OCI-LY3 (cell line): ENCODE results near the gene HBG1.

Experiments
- EZH2phosphoT487 ChIP-seq: fragments of 200-600 bp; shearing (Covaris generic); IDR thresholded peaks from 2 replicates; pipeline ENCODE4 v1.6.1; 2018; ENCODE audit warnings: antibody characterized with exemption, mixed run types, low read depth
- TF ChIP-seq, protein P1 (sequence below): fragments of 200-600, 300-600 bp; sonication (generic); IDR thresholded peaks from 2 replicates; pipeline ENCODE4 v1.5.1; 2014; ENCODE audit warnings: antibody characterized with exemption, low read length, low read depth

DNA sequence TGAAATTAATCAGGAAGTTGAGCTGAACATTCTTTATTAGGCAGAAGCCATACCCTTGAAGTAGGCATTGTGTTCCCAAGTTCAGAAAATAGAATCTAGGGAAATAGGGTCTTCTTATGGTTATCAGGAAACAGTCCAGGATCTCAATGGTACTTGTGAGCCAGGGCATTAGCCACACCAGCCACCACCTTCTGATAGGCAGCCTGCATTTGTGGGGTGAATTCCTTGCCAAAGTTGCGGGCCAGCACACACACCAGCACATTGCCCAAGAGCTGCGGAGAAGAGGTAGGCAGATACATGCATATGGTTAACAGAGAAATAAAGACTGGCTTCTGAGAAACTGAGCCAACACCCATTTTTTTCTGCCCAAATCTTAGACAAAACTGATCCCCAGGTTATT lies 16.8 kb downstream of the HBG1 start:
- TF ChIP-seq, protein P1, sequence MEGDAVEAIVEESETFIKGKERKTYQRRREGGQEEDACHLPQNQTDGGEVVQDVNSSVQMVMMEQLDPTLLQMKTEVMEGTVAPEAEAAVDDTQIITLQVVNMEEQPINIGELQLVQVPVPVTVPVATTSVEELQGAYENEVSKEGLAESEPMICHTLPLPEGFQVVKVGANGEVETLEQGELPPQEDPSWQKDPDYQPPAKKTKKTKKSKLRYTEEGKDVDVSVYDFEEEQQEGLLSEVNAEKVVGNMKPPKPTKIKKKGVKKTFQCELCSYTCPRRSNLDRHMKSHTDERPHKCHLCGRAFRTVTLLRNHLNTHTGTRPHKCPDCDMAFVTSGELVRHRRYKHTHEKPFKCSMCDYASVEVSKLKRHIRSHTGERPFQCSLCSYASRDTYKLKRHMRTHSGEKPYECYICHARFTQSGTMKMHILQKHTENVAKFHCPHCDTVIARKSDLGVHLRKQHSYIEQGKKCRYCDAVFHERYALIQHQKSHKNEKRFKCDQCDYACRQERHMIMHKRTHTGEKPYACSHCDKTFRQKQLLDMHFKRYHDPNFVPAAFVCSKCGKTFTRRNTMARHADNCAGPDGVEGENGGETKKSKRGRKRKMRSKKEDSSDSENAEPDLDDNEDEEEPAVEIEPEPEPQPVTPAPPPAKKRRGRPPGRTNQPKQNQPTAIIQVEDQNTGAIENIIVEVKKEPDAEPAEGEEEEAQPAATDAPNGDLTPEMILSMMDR: no peak
- no peak for TF ChIP-seq EZH2phosphoT487
